Neuron (in vitro differentiated cells): ENCODE measurements around the gene TOP3A.
A peak's percentile ranks its signal among the peaks of the same experiment; 100 is the strongest.

Experiments used
- H2AFZ ChIP-seq: one replicate; pipeline ENCODE4 v1.6.1; 2013; ENCODE audit warnings: low read depth, mild to moderate bottlenecking, inconsistent platforms, low read length, moderate library complexity
- H3K27me3 ChIP-seq: one replicate; pipeline ENCODE4 v1.6.1; 2013; ENCODE audit warnings: low read length; ENCODE audit not compliant: insufficient read depth
- H3K36me3 ChIP-seq: one replicate; pipeline ENCODE4 v1.6.1; 2013; ENCODE audit warnings: low read length; ENCODE audit not compliant: insufficient read depth
- H3K4me1 ChIP-seq: one replicate; pipeline ENCODE4 v1.6.1; 2013; ENCODE audit warnings: low read length; ENCODE audit not compliant: insufficient read depth
- H3K4me3 ChIP-seq: 2 replicates; pipeline ENCODE4 v1.5.1; 2013; ENCODE audit warnings: mild to moderate bottlenecking, low read length, moderate library complexity
- H3K9me3 ChIP-seq: one replicate; pipeline ENCODE4 v1.6.1; 2013; ENCODE audit warnings: low read length

TOP3A gene

DNA sequence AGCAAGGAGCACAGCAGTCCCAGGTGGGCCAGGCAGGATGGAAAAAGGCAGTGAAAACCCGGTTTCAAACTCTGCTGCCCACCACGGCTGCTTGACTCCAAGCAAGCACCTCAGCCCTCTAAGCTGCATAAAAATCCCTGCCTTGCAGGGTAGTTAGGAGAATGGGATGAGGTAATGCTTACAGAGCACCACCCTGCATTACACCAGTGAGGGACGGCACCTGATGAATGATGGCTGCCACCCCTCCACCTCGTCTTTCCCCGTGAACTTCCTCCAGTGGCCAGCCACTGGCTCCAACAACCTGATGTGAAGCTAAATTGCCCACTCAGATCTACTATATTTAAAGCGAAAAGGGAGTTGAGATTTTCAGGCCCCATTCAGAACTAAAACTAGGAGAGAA is 33.0 kb downstream of the TOP3A start:
- Histone ChIP-seq H3K4me1 (no peaks in the 10 kb centered on the region), H2AFZ (no peak overlapping the region), H3K4me3 (no peak overlapping the region), H3K27me3 (no peaks in the 10 kb centered on the region), H3K9me3 (no peaks in the 10 kb centered on the region), H3K36me3 (peaks cover 87% of the 10 kb centered on the region)

DNA sequence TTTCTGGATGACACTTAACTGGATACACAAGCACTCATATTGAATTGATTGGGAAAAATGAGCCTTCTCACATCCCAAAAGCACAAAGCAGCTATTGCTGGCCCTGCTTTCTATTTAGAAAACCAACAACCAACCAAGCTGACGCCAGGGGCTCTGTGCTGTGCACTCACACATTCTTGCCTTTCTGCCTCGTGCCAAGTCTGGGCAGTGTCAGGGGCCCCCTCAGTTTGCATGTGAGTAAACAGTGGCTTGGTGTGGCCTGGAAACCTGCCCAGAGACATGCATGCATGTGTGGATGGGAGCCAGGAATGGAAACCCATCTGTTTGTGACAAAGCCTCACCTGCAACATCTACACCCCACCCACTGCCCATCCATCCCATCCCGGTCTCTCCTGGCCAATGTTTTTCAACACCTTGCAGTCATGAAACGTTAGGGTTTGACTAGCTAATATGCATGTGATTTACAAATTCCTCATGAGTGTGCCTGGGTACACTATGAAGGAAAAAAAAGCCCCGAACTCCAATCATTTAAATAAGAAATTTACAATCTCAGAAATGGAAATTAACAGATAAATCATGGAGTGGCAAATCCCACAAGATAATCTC is 33.9 kb downstream of the TOP3A start:
- Histone ChIP-seq H3K36me3 (peaks cover 89% of the 10 kb centered on the region), H2AFZ (no peak overlapping the region), H3K27me3 (no peaks in the 10 kb centered on the region), H3K9me3 (no peaks in the 10 kb centered on the region), H3K4me3 (no peak overlapping the region), H3K4me1 (no peaks in the 10 kb centered on the region)

DNA sequence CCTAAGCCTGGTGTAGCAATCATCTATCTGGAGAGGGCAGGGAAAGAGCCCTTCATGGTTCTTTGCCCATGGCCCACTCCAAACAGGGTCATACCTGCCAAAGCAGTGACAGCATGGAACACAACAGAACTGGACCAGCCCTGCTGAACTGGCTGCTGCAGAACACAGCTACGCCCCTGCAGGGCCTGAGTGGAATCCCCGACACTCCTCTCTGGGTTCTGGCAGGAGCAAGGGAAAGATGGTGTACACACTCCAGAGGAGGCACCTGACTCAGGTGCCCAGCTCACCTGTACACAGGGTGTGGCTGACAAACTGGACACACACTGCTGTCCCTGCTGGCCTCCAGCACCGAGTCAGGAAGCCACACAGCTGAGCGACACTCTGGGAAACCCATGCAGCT is 34.5 kb downstream of the TOP3A start:
- Histone ChIP-seq H3K4me1 (no peaks in the 10 kb centered on the region), H2AFZ (no peak overlapping the region), H3K4me3 (no peak overlapping the region), H3K9me3 (no peaks in the 10 kb centered on the region), H3K36me3 (peaks cover 87% of the 10 kb centered on the region), H3K27me3 (no peaks in the 10 kb centered on the region)

DNA sequence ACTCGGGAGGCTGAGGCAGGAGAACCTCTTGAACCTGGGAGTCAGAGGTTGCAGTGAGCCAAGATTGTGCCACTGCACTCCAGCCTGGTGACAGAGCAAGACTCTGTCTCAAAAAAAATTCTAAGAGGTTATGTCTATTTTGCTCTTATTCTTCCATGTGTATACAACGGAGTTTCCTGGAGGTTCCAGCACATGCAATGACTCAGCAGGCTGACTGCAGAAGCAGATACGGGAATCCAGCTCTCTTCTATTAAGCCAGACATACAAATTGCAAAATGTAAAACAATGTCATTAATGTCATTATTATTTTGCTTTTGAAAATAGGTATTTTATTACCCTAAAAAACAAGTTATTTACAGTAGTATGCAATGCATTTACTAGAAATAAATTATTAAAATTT is 35.9 kb downstream of the TOP3A start:
- Histone ChIP-seq H2AFZ (no peak overlapping the region), H3K36me3 (peaks cover 86% of the 10 kb centered on the region), H3K4me1 (no peaks in the 10 kb centered on the region), H3K4me3 (no peak overlapping the region), H3K9me3 (no peaks in the 10 kb centered on the region), H3K27me3 (no peaks in the 10 kb centered on the region)

DNA sequence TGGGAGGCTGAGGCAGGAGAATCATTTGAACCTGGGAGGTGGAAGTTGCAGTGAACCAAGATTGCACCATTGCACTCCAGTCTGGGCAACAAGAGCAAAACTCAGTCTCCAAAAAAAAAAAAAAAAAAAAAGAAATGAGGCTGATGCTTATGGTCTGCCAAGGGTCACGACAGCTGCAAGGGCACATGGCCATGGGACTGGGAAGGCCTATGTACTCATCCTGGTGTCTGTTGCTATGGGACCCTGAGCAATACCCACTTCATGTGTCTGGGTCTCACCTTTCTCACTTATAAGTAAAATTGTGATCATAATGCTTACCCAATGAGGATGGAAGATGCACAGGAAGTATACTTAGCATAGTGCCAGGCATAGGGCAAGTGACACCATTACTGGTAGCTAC is 37.7 kb downstream of the TOP3A start:
- H3K4me3 ChIP-seq = no peak overlapping the region
- peaks cover 81% of the 10 kb centered on the region for H3K36me3 ChIP-seq
- H3K4me1 ChIP-seq = no peaks in the 10 kb centered on the region
- no peak overlapping the region for H2AFZ ChIP-seq
- no peaks in the 10 kb centered on the region for H3K27me3 ChIP-seq
- H3K9me3 ChIP-seq = no peaks in the 10 kb centered on the region

DNA sequence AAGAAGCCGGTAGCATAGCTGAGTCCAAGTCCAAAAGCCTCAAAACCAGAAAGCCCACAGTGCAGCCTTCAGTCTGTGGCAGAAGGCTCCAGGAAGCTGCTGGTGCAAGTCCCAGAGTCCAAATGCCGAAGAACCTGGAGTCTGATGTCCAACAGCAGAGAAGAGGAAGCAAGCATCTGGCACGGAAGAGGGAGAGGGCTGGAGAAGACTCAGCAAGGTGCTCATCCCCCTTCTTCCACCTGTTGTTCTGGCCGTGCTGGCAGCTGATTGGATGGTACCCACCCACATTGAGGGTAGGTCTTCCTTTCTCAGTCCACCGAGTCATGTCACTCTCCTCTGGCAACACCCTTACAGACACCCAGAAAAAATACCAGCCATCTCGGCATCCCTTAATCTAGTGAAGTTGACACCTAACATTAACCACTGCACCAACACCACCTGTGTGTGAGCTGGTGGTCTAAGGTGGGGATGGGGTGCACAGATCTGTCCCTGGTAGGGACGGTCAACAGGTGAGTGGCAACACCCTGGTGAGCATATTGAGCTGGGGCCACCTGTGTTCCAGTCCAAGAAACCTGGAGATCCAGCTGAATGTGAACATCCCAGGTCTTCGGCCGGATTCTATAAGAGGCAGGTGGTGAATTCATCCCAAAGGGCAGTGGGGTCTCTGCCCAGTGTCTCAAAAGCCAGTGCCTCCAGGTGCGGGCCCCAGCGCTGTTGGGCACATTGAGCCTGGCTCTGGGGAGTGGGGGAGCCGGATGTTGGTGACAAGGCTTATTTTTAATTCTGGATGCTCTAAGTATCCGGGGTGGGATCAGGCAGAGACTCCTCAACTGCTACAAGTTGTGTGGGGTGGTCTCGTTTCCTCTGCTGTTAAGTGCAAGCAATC is 44.5 kb downstream of the TOP3A start:
- no peaks in the 10 kb centered on the region for H3K4me1 ChIP-seq
- H3K27me3 ChIP-seq = no peaks in the 10 kb centered on the region
- no peak overlapping the region for H3K4me3 ChIP-seq
- no peaks in the 10 kb centered on the region for H3K9me3 ChIP-seq
- no peak overlapping the region for H2AFZ ChIP-seq
- H3K36me3 ChIP-seq = peaks cover 34% of the 10 kb centered on the region

DNA sequence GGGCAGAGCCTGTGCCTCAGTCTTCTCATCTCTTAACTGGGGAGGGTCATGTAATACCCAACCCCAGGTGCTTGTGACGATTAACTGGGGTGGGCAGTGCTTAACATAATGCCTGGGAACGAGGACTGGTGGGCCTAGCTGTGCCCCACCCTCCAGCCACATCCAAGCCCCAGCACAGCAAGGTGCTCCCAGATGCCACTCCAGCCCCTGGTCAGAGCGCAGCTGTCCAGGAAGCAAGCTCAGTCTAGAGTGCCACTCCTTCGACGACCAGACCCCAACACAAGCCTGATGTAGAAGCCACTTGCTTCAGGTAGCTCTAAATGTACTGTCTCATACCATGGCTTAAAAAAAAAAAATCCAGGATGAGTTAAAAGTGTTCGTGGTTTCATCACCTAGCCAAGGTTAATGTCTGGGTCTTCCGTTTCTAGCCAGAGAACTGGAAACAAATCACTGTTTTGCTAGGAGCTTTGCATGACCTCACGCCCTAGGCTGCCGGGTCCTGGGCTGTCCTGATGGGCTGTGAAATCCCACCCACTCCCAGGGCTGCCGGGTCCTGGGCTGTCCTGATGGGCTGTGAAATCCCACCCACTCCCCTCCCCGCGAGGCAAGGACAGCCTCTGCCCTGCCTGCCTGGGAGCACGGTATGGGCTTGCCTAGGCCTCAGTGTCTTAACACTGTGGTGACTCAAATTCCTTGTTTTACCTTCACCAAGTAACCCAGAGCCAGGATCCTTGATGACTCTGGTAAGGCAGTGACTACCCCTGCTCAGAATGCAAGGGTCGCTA is 46.7 kb downstream of the TOP3A start:
- peaks cover 32% of the 10 kb centered on the region for H3K36me3 ChIP-seq
- no peak overlapping the region for H3K4me3 ChIP-seq
- no peaks in the 10 kb centered on the region for H3K4me1 ChIP-seq
- H3K9me3 ChIP-seq = no peaks in the 10 kb centered on the region
- no peak overlapping the region for H2AFZ ChIP-seq
- H3K27me3 ChIP-seq = no peaks in the 10 kb centered on the region

DNA sequence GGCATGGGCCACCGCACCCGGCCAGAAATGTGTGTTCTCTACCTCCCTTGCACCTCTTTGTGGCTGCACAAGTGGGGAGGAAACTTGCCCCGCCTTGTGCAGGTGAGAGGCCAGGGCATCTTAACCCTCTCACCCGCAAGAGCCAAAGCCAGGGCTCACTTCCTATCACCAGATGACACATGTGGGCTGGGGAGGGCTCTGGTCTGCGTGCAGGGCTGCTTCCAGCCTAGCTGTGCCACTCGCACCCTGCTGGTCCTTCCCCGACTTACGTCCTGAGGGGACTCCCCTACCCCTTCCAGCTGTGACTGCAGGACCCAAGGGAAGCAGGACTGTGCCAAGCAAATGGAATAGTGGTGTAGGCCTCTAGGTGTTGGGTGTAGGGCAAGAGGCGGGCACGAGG is 47.4 kb downstream of the TOP3A start:
- no peaks in the 10 kb centered on the region for H3K27me3 ChIP-seq
- H3K36me3 ChIP-seq = peaks cover 30% of the 10 kb centered on the region
- H3K9me3 ChIP-seq = no peaks in the 10 kb centered on the region
- no peaks in the 10 kb centered on the region for H3K4me1 ChIP-seq
- no peak overlapping the region for H2AFZ ChIP-seq
- H3K4me3 ChIP-seq = no peak overlapping the region

DNA sequence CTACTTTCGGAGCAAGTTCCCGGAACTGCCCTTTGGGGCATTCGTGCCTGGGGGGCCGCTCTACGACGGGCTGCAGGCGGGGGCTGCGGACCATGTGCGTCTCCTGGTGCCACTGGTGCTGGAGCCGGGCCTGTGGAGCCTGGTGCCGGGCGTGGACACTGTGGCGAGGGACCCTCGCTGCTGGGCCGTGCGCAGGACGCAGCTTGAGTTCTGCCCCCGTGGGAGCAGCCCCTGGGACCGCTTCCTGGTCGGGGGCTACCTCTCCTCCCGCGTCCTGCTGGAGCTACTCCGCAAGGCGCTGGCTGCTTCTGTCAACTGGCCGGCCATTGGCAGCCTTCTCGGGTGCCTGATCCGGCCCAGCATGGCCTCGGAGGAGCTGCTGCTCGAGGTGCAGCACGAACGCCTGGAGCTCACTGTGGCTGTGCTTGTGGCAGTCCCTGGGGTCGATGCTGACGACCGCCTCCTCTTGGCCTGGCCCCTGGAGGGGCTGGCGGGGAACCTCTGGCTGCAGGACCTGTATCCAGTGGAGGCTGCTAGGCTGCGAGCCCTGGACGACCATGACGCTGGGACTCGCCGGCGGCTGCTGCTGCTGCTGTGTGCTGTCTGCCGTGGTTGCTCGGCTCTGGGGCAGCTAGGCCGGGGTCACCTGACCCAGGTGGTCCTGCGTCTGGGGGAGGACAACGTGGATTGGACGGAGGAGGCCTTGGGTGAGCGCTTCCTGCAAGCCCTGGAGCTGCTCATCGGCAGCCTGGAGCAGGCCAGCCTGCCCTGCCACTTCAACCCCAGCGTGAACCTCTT is 50.7 kb downstream of the TOP3A start:
- H3K4me1 ChIP-seq = peaks cover 11% of the 10 kb centered on the region
- peaks cover 17% of the 10 kb centered on the region for H3K36me3 ChIP-seq
- H3K9me3 ChIP-seq = no peaks in the 10 kb centered on the region
- no peaks in the 10 kb centered on the region for H3K27me3 ChIP-seq
- H2AFZ ChIP-seq = no peak overlapping the region
- H3K4me3 ChIP-seq = no peak overlapping the region

DNA sequence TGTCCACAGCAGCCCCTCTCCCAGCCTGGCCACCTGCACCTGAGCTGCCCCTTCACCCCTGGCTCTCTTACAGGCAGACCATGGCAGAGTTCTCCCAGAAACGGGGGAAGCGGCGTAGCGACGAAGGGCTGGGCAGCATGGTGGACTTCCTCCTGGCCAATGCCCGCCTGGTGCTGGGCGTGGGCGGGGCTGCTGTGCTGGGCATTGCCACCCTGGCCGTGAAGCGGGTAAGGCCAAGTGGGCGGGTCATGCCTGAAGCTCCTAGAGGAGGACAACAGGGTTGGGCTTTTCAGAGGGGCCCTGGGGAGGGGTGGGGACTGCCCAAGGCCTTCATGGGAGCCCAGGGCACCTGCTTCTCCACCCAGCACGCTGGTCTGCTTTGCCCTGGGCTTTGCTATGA is 52.2 kb downstream of the TOP3A start:
- Histone ChIP-seq H3K9me3 (no peaks in the 10 kb centered on the region), H2AFZ (no peak overlapping the region), H3K27me3 (no peaks in the 10 kb centered on the region), H3K4me3 (no peak overlapping the region), H3K4me1 (peaks cover 16% of the 10 kb centered on the region), H3K36me3 (peaks cover 17% of the 10 kb centered on the region)

DNA sequence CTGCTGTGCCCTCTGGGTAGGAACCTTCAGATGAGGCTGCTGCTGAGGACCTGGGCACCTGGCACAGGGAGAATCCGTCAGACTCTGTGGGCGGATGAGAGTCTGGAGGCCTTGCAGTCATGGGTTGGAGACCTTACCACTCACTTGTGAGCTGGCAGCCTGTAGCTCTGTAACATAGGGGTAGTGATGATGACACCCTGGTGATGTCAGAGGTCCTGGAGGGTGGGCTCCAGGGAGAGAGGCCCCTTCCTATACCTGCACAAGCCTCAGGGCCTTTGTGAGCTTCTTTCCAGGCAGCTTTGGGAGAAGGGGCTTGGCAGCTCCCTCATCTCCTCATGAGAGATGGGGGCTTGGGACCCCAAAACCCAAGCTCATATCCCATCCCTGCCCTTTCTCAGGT is 52.7 kb downstream of the TOP3A start:
- Histone ChIP-seq H3K9me3 (no peaks in the 10 kb centered on the region), H3K4me1 (peaks cover 20% of the 10 kb centered on the region), H3K4me3 (no peak overlapping the region)

DNA sequence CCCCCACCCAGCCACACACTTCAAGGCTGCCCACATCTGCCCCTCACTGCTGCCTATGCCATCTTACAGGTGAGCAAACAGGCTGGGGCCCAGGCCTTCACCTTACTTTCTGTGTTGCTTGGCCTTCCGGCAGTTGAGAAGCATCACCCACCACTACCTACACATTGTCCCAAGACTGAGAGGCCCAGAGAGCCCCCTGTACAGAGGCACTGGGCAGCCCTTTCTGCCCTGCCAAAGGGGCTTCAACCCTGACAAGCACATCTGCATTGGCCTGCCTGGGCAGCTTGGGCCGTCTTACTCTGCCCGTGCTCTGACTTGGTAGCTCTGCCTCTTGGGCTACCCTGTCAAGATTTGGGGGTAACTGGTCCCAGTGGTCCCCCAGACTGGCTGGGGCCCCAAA is 53.1 kb downstream of the TOP3A start:
- H3K4me3 ChIP-seq = peak overlapping the region; percentile 65

More for the DNA sequence above, 52.7 kb downstream of the TOP3A start:
- no peak overlapping the region for H2AFZ ChIP-seq
- peaks cover 17% of the 10 kb centered on the region for H3K36me3 ChIP-seq
- no peaks in the 10 kb centered on the region for H3K27me3 ChIP-seq

More for the DNA sequence above, 53.1 kb downstream of the TOP3A start:
- H3K9me3 ChIP-seq = no peaks in the 10 kb centered on the region
- peaks cover 17% of the 10 kb centered on the region for H3K36me3 ChIP-seq
- H2AFZ ChIP-seq = no peak overlapping the region
- H3K27me3 ChIP-seq = no peaks in the 10 kb centered on the region
- H3K4me1 ChIP-seq = peaks cover 22% of the 10 kb centered on the region
